ENCODE results near the gene MDK. TPM values are rescaled to one million over a fixed set of nuclear protein-coding genes. Genes with fewer than 3 reads are reported as not detected.

MDK gene
- total RNA-seq, 2 experiments from 2014 or later: 2.9 to 4.6 TPM

DNA sequence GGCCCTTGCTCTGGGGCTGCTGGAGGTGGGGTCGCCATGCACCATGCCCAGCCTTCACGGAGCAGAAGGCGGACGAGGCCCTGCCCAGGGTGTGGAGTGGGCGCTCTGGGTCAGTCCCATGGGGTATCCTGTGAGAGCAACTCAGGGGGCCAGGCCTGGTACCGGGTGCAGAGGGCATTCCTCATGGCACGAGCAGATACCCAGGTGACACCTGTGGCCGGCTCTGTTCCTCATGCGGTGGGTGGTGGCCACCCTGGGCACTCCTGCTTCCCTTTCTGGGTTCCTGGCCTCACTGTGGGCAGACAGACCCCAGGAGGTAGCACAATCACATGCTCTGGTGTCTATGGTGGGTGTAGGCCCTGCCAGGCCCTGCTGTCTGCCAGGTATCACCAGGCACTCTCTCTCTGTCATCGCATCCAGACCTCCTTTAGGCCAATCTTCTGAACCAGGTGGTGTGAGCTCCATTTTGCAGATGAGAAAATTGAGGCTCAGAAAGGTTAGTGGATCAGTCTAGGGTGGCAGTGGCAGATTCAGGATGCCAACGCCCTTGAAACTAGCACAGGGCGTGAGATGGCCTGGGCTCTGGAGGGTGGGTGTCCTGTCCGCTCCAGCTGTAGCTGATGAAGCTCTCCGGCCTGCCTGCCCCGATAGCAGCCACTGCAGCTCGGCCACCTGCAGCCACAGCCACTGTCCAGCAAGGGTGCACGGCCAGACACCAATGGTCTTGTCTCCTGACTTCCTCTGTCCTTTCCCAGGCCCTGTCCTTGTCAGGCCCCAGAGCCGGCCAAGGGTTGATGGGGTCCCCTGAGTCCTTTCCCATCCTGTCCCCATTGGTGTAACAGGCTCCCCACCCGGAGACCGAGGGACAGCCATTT, 19.1 kb upstream of the MDK start:
- no peak for DNase-seq
- Mint-ChIP-seq H3K4me3 (peak overlapping the region; percentile 78), H3K27ac (peak overlapping the region; percentile 95), H3K27me3 (ENCODE audit: low read depth) (no peaks in the 10 kb centered on the region), H3K36me3 (ENCODE audit: low read depth) (peaks cover 3% of the 10 kb centered on the region), H3K4me1 (ENCODE audit: low read depth) (peaks cover 56% of the 10 kb centered on the region), H3K9me3 (no peaks in the 10 kb centered on the region)
- intact Hi-C loops (cut with micrococcal nuclease): no loop called here
- CTCF ChIA-PET: interaction anchor here (1.3 to 15.3 kb wide), 2 partner anchors 12 to 48 kb away, joined by 10 to 368 read pairs; partner anchors contain the start of gene DGKZ

DNA sequence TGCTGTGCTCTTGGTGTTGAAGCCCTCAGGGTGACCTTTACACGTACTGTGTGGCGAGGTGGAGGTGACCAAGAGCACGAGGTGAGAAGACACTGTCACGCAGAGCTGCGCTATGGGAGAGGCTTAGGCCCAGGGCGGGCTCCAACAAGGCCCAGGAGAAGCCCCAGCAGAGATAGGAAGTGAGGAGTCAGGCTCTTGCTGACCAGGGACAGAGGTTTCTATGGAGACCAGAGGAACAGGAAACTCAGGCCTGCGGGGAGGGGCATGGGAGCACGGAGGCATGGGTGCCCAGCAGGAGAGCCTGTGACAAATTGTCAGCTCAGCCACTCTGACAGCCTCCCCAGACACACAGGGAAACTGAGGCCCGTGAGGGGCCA, 18.4 kb upstream of the MDK start:
- intact Hi-C loops (cut with micrococcal nuclease): no loop called here

DNA sequence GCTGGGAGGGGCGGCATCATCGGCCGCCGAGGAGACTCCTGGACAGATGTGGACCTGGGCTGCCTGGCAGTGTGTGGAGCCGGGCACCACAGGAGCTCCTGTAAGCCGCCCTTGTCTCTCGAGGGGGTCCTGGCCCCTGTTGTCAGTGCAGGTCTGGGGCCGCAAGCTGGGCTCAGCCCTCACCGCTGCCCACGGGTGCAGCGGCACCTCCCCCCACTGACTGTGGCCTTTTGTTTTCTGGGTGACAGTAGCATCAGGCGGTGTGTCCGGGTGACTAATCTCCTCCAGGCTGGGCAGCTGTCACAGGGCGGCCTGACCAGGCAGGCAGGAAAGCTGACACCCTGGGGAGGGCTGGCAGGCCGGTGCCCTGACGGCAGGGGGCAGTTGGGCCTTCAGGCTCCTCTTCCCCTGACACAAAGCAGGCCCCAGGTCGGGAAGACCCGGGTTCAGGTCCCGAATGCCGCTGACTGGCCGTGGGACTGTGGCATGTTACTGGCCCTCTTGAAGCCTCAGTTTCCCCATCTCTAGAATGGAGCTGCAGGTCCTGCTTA, 17.9 kb upstream of the MDK start:
- no peak overlapping the region for H3K27ac Mint-ChIP-seq
- H3K4me1 Mint-ChIP-seq (ENCODE audit: low read depth): peaks cover 49% of the 10 kb centered on the region
- no peaks in the 10 kb centered on the region for H3K9me3 Mint-ChIP-seq
- H3K27me3 Mint-ChIP-seq (ENCODE audit: low read depth): no peaks in the 10 kb centered on the region
- CTCF ChIA-PET: interaction anchor here (0.6 to 15.3 kb wide), 3 partner anchors 14 to 174 kb away, joined by 3 to 368 read pairs (median 3); partner anchors contain the start of gene DGKZ
- H3K36me3 Mint-ChIP-seq (ENCODE audit: low read depth): peaks cover 6% of the 10 kb centered on the region
- intact Hi-C loops (cut with micrococcal nuclease): no loop called here
- H3K4me3 Mint-ChIP-seq: no peak overlapping the region
- DNase-seq: no peak

More for the DNA sequence above, 18.4 kb upstream of the MDK start:
- peak overlapping the region; percentile 95 for H3K27ac Mint-ChIP-seq
- no peaks in the 10 kb centered on the region for H3K9me3 Mint-ChIP-seq
- no peaks in the 10 kb centered on the region for H3K27me3 Mint-ChIP-seq (ENCODE audit: low read depth)
- H3K4me3 Mint-ChIP-seq: peak overlapping the region; percentile 78
- H3K36me3 Mint-ChIP-seq (ENCODE audit: low read depth): peaks cover 3% of the 10 kb centered on the region
- H3K4me1 Mint-ChIP-seq (ENCODE audit: low read depth): peaks cover 52% of the 10 kb centered on the region
- CTCF ChIA-PET: interaction anchor here (1.0 to 15.3 kb wide), 2 partner anchors 13 to 26 kb away, joined by 3 to 368 read pairs; partner anchors contain the start of gene DGKZ
- DNase-seq: no peak

DNA sequence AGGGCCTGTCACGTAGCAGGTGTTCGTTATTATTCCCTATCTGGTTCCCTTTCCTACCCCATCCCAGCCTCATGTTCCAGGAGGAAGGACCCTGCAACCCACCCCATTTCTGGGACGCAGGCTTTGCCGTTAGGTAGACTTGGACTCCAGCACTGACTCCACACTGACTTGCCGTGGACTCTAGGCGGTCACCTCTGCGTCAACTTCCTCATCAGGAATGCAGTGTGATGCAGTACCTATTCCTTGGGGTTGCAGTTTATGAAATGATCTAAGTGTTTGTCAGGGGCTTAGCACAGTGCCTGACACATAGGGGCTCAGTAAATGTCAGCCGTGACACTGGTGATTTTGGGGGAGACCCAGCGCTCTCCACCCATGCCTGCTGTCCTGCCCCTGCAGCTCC, 17.4 kb upstream of the MDK start:
- Mint-ChIP-seq H3K36me3 (ENCODE audit: low read depth) (peaks cover 8% of the 10 kb centered on the region), H3K4me1 (ENCODE audit: low read depth) (peaks cover 49% of the 10 kb centered on the region), H3K27ac (peak overlapping the region; percentile 16), H3K4me3 (no peak overlapping the region), H3K9me3 (no peaks in the 10 kb centered on the region), H3K27me3 (ENCODE audit: low read depth) (no peaks in the 10 kb centered on the region)
- no peak for DNase-seq
- intact Hi-C loops (cut with micrococcal nuclease): no loop called here
- CTCF ChIA-PET: interaction anchor here (0.6 to 15.3 kb wide), 5 partner anchors 14 to 173 kb away, joined by 3 to 368 read pairs (median 5); partner anchors contain the start of gene DGKZ

DNA sequence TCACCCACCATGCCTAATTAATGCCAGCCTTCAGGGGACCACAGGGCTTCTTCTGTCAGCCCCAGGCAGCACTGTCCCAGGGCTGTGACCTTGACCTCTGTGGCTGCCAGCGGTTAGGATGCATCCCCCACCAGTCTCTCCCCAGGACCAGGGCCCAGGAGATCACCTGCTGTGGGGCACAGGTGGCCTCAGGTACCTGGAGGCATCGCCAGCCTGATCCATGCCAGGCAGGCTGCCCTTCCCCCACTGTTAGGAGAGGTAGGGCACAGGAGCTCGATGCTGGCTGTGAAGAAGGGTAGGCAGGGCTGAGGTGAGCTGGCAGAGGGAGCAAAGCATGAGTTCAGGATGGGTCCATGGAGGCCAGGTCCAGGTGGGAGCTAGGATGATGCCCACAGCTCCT, 16.7 kb upstream of the MDK start:
- H3K36me3 Mint-ChIP-seq (ENCODE audit: low read depth): peaks cover 11% of the 10 kb centered on the region
- H3K9me3 Mint-ChIP-seq: no peaks in the 10 kb centered on the region
- CTCF ChIA-PET: interaction anchor here (1.4 to 15.3 kb wide), 5 partner anchors 13 to 125 kb away, joined by 3 to 368 read pairs (median 5); partner anchors contain the start of gene DGKZ
- H3K27ac Mint-ChIP-seq: peak overlapping the region; percentile 47
- no peaks in the 10 kb centered on the region for H3K27me3 Mint-ChIP-seq (ENCODE audit: low read depth)
- DNase-seq: no peak
- peaks cover 48% of the 10 kb centered on the region for H3K4me1 Mint-ChIP-seq (ENCODE audit: low read depth)
- no peak overlapping the region for H3K4me3 Mint-ChIP-seq
- intact Hi-C loops (cut with micrococcal nuclease): no loop called here

DNA sequence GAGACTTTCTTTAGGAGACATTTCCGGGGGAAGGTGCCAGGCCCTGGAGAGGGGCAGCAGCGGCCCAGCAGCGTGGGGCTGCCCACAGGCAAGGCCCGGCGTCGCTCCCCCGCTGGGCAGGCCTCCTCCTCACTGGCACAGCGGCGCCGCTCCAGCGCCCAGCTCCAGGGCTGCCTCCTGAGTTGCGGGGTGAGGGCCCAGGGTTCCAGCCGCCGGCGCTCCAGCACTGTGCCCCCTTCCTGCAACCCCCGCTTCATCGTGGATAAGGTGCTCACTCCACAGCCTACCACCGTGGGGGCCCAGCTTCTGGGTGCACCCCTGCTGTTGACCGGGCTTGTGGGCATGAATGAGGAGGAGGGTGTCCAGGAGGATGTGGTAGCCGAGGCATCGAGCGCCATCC, 15.2 kb upstream of the MDK start:
- intact Hi-C loops (cut with micrococcal nuclease): no loop called here
- Mint-ChIP-seq H3K4me1 (ENCODE audit: low read depth) (peaks cover 36% of the 10 kb centered on the region), H3K27me3 (ENCODE audit: low read depth) (no peaks in the 10 kb centered on the region), H3K4me3 (no peak overlapping the region), H3K27ac (no peak overlapping the region), H3K9me3 (no peaks in the 10 kb centered on the region), H3K36me3 (ENCODE audit: low read depth) (peaks cover 16% of the 10 kb centered on the region)
- CTCF ChIA-PET: interaction anchor here (1.0 to 15.3 kb wide), 8 partner anchors 9 to 127 kb away, joined by 4 to 368 read pairs (median 7); partner anchors contain the start of gene DGKZ
- DNase-seq: no peak

DNA sequence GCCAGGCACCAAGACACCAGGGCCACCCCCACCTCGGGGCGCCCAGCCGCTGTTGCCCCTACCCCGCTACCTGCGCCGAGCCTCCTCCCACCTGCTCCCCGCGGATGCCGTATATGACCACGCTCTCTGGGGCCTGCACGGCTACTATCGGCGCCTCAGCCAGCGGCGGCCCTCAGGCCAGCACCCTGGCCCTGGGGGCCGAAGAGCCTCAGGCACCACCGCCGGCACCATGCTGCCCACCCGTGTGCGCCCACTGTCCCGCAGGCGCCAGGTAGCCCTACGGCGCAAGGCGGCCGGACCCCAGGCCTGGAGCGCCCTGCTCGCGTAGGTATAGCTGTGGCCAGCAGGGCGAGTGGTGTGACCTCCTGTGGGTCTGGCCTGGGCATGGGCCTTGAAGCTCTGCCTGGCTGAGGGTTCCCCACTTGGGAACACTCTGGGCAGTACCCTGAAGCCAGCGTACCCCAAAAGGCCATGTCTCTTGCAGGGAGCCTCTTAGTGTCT, 14.8 kb upstream of the MDK start:
- H3K4me1 Mint-ChIP-seq (ENCODE audit: low read depth): peaks cover 33% of the 10 kb centered on the region
- H3K4me3 Mint-ChIP-seq: no peak overlapping the region
- H3K36me3 Mint-ChIP-seq (ENCODE audit: low read depth): peaks cover 16% of the 10 kb centered on the region
- H3K9me3 Mint-ChIP-seq: no peaks in the 10 kb centered on the region
- intact Hi-C loops (cut with micrococcal nuclease): loop anchor here (1.0 kb wide), 4 partner anchors 14 to 172 kb away; no protein-coding TSS in a partner anchor
- H3K27ac Mint-ChIP-seq: peak overlapping the region; percentile 80
- no peak for DNase-seq
- no peaks in the 10 kb centered on the region for H3K27me3 Mint-ChIP-seq (ENCODE audit: low read depth)
- CTCF ChIA-PET: interaction anchor here (1.0 to 15.3 kb wide), 8 partner anchors 9 to 127 kb away, joined by 4 to 368 read pairs (median 7); partner anchors contain the start of gene DGKZ

DNA sequence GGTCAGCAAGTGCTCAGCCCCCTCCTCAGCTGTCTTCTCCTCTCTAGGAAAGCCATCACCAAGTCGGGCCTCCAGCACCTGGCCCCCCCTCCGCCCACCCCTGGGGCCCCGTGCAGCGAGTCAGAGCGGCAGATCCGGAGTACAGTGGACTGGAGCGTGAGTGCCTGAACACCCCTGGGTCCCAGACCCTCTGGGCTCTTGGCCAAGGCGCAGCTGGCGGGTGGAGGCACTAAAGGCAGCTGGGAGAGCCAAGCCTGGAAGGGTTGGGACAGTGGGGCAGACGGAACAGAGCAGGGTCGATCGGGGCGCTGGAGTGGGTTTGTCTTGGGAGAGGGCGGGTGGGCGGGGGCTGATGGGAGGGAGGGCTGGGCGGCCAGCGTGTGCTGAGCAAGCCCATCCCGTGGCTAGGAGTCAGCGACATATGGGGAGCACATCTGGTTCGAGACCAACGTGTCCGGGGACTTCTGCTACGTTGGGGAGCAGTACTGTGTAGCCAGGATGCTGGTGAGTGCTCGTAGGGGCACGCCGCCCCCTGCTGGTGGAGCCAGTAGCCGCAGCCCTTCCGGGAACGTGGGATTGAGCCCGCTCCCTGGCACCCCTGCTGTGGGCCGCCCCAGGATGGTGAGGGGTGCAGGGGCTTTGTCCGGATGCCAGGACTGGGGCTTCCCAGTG, 14.1 kb upstream of the MDK start:
- CTCF ChIA-PET: interaction anchor here (0.9 to 15.3 kb wide), 12 partner anchors 9 to 128 kb away, joined by 3 to 368 read pairs (median 6); partner anchors contain the start of gene DGKZ
- peak; percentile 85 for DNase-seq
- H3K27ac Mint-ChIP-seq: peak overlapping the region; percentile 80
- peaks cover 16% of the 10 kb centered on the region for H3K36me3 Mint-ChIP-seq (ENCODE audit: low read depth)
- intact Hi-C loops (cut with micrococcal nuclease): loop anchor here (1.0 kb wide), 4 partner anchors 15 to 171 kb away; no protein-coding TSS in a partner anchor
- no peaks in the 10 kb centered on the region for H3K9me3 Mint-ChIP-seq
- H3K4me1 Mint-ChIP-seq (ENCODE audit: low read depth): peaks cover 29% of the 10 kb centered on the region
- no peaks in the 10 kb centered on the region for H3K27me3 Mint-ChIP-seq (ENCODE audit: low read depth)
- H3K4me3 Mint-ChIP-seq: no peak overlapping the region

DNA sequence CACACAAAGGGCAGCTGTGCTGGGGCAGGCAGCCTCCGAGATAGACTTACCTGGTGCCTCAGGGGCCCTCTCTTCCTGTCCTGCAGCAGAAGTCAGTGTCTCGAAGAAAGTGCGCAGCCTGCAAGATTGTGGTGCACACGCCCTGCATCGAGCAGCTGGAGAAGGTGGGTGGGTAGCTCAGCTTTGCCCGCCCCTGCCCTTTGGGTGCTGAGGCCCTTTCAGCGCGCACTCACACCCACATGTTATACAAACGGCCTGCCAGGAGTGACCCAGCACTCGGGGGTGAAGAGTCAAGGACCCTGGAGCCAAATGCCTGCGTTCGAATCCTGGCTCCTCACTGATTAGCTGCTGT, 13.6 kb upstream of the MDK start:
- H3K4me1 Mint-ChIP-seq (ENCODE audit: low read depth): peaks cover 24% of the 10 kb centered on the region
- intact Hi-C loops (cut with micrococcal nuclease): loop anchor here (1.0 kb wide), 4 partner anchors 16 to 170 kb away; no protein-coding TSS in a partner anchor
- peak overlapping the region; percentile 80 for H3K27ac Mint-ChIP-seq
- CTCF ChIA-PET: interaction anchor here (0.9 to 15.3 kb wide), 9 partner anchors 9 to 129 kb away, joined by 3 to 368 read pairs (median 8); partner anchors contain the start of gene DGKZ
- peaks cover 14% of the 10 kb centered on the region for H3K36me3 Mint-ChIP-seq (ENCODE audit: low read depth)
- no peaks in the 10 kb centered on the region for H3K27me3 Mint-ChIP-seq (ENCODE audit: low read depth)
- DNase-seq: no peak
- no peaks in the 10 kb centered on the region for H3K9me3 Mint-ChIP-seq
- no peak overlapping the region for H3K4me3 Mint-ChIP-seq

DNA sequence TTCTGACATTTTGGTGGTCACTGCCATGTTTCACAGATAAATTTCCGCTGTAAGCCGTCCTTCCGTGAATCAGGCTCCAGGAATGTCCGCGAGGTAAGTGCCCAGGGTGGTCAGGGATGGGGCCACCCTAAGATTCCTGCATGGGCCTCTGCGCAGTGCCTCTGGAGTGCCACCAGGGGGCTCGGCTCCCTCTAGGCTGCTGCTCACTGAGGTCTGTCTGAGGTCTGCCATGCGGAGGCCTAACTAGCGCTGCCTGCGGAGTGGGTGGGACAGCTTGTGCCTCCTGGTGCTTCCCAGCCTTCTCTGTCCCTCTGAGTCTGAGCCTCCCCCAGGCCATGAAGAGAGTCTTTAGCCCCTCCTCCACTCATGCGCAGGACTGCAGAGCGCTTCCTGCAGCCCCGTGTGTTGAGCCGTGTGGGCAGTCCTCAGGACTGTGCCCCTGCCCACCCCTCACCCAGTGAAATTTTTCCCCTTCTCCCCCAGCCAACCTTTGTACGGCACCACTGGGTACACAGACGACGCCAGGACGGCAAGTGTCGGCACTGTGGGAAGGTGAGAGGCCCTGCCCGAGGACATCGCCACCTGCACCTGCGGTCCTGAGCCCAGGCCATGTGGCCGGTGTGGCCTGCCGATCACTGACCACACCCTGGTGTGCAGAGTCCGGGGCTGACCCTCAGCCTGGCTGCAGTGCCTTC, 11.9 kb upstream of the MDK start:
- intact Hi-C loops (cut with micrococcal nuclease): no loop called here
- H3K4me3 Mint-ChIP-seq: no peak overlapping the region
- CTCF ChIA-PET: interaction anchor here (0.7 to 15.3 kb wide), 7 partner anchors 9 to 147 kb away, joined by 3 to 368 read pairs (median 4); partner anchors contain the start of gene DGKZ
- peaks cover 14% of the 10 kb centered on the region for H3K4me1 Mint-ChIP-seq (ENCODE audit: low read depth)
- no peaks in the 10 kb centered on the region for H3K9me3 Mint-ChIP-seq
- no peaks in the 10 kb centered on the region for H3K27me3 Mint-ChIP-seq (ENCODE audit: low read depth)
- DNase-seq: peak; percentile 66
- no peak overlapping the region for H3K27ac Mint-ChIP-seq
- peaks cover 15% of the 10 kb centered on the region for H3K36me3 Mint-ChIP-seq (ENCODE audit: low read depth)

DNA sequence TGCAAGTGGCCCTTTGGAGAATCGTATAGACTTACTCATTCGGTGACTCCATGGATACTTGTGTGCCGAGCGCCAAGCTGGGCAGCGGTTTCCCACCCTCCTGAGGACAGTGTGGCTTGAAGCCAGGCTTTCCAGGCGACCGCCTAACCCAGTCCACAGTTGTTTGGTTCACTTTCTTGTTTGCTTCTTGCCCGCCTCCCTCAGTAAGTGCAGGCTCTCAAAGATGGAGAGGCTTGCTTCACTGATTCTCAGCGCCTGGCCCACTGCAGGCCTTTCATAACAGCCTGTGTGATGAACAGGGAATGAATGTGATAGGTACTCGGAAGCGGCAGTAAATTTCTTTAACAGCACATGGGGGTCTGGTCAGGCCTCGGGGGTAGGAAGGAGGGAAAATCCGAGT, 11.2 kb upstream of the MDK start:
- Mint-ChIP-seq H3K36me3 (ENCODE audit: low read depth) (peaks cover 18% of the 10 kb centered on the region), H3K4me3 (no peak overlapping the region), H3K27ac (no peak overlapping the region), H3K4me1 (ENCODE audit: low read depth) (peaks cover 8% of the 10 kb centered on the region), H3K9me3 (no peaks in the 10 kb centered on the region), H3K27me3 (ENCODE audit: low read depth) (no peaks in the 10 kb centered on the region)
- intact Hi-C loops (cut with micrococcal nuclease): no loop called here
- CTCF ChIA-PET: interaction anchor here (1.1 to 15.3 kb wide), 2 partner anchors 20 to 22 kb away, joined by 3 to 368 read pairs; partner anchors contain the start of gene DGKZ
- DNase-seq: no peak

All from activated naive CD4-positive, alpha-beta T cell treated with anti-CD3 and anti-CD28 coated beads for 36 hours (primary cell).